Activated CD4-positive, alpha-beta T cell treated with anti-CD3 and anti-CD28 coated beads, Interleukin-2, amount 10 ng/mL, durations not matched to agents 7 days and 5 days (primary cell): ENCODE data around the gene STOML3. TPM values are rescaled to one million over a fixed set of nuclear protein-coding genes. Genes with fewer than 3 reads are reported as not detected.

ENCODE experiments used
- CTCF ChIA-PET: fragments of 350-600 bp; sonication (Branson Sonifier 250); formaldehyde crosslinking; loops from one replicate; lab custom pipeline; 2021; ENCODE audit warnings: antibody characterized with exemption; lab: Charles Lee
- POLR2A ChIA-PET: fragments of 350-600 bp; sonication (Branson Sonifier 250); formaldehyde crosslinking; loops from one replicate; lab custom pipeline; 2021; ENCODE audit warnings: antibody characterized with exemption; lab: Charles Lee
- DNase-seq: peaks from one replicate; pipeline ENCODE4 v3.0.0-alpha.2; 2020
- H3K27ac Mint-ChIP-seq: one replicate; pipeline ENCODE4 v1.8.0; 2021; ENCODE audit warnings: mild to moderate bottlenecking, moderate library complexity, mixed read lengths
- H3K27me3 Mint-ChIP-seq: one replicate; pipeline ENCODE4 v1.8.0; 2021; ENCODE audit warnings: mixed read lengths
- H3K36me3 Mint-ChIP-seq: one replicate; pipeline ENCODE4 v1.8.0; 2021; ENCODE audit warnings: low read depth, mixed read lengths
- H3K4me1 Mint-ChIP-seq: one replicate; pipeline ENCODE4 v1.8.0; 2021; ENCODE audit warnings: mixed read lengths
- H3K4me3 Mint-ChIP-seq: one replicate; pipeline ENCODE4 v1.8.0; 2021; ENCODE audit warnings: mild to moderate bottlenecking, moderate library complexity, mixed read lengths
- H3K9me3 Mint-ChIP-seq: one replicate; pipeline ENCODE4 v1.8.0; 2021; ENCODE audit warnings: mixed read lengths
- total RNA-seq, 2 experiments: library from RNA; stranded (reverse); gene quantifications; one replicate each; pipeline ENCODE4 v1.2.3, GENCODE V29; 2021

The STOML3 gene
- total RNA-seq: not detected

GRCh38 chr13:38990693-38991092 lies at the start of gene STOML3:
Gene STOML3, minus strand, starts transcription at chr13:38990831. Its CDS starts 110 bp downstream, at chr13:38990721.
- H3K36me3 Mint-ChIP-seq: no peaks in the 10 kb centered on the region
- H3K9me3 Mint-ChIP-seq: no peaks in the 10 kb centered on the region
- ChIA-PET CTCF (no interaction called here), POLR2A (no interaction called here)
- DNase-seq: no peak
- no peak within 1 kb of the TSS for H3K27ac Mint-ChIP-seq
- no peak within 1 kb of the TSS for H3K4me3 Mint-ChIP-seq
- no peaks in the 10 kb centered on the region for H3K4me1 Mint-ChIP-seq
- peaks cover 6% of the 10 kb centered on the region for H3K27me3 Mint-ChIP-seq

GRCh38 chr13:39040206-39040605 lies 49.6 kb upstream of the STOML3 start:
- ChIA-PET POLR2A (no interaction called here), CTCF (interaction anchor here (0.5 to 0.6 kb wide), 2 partner anchors 14 to 1131 kb away, joined by 3 read pairs; no protein-coding TSS in a partner anchor)
- H3K27ac Mint-ChIP-seq: no peak overlapping the region
- no peak for DNase-seq
- no peaks in the 10 kb centered on the region for H3K27me3 Mint-ChIP-seq
- H3K4me3 Mint-ChIP-seq: peak overlapping the region; percentile 2
- H3K36me3 Mint-ChIP-seq: peaks cover 29% of the 10 kb centered on the region
- H3K9me3 Mint-ChIP-seq: no peaks in the 10 kb centered on the region
- H3K4me1 Mint-ChIP-seq: peaks cover 41% of the 10 kb centered on the region

GRCh38 chr13:39039041-39039440 lies 48.4 kb upstream of the STOML3 start:
- Mint-ChIP-seq H3K27me3 (no peaks in the 10 kb centered on the region), H3K36me3 (peaks cover 25% of the 10 kb centered on the region), H3K4me3 (peak overlapping the region; percentile 89), H3K4me1 (peaks cover 51% of the 10 kb centered on the region), H3K9me3 (no peaks in the 10 kb centered on the region), H3K27ac (peak overlapping the region; percentile 98)
- ChIA-PET CTCF (interaction anchor here (1.6 kb wide), 1 partner anchor 14 kb away, joined by 3 read pairs; no protein-coding TSS in a partner anchor), POLR2A (no interaction called here)
- no peak for DNase-seq

GRCh38 chr13:39038569-39039030 lies 48.0 kb upstream of the STOML3 start:
- ChIA-PET POLR2A (no interaction called here), CTCF (interaction anchor here (1.6 to 1.9 kb wide), 2 partner anchors 10 to 13 kb away, joined by 3 to 6 read pairs; no protein-coding TSS in a partner anchor)
- H3K27ac Mint-ChIP-seq: peak overlapping the region; percentile 98
- DNase-seq: peak; percentile 73
- peaks cover 25% of the 10 kb centered on the region for H3K36me3 Mint-ChIP-seq
- H3K4me1 Mint-ChIP-seq: peaks cover 55% of the 10 kb centered on the region
- no peaks in the 10 kb centered on the region for H3K27me3 Mint-ChIP-seq
- no peaks in the 10 kb centered on the region for H3K9me3 Mint-ChIP-seq
- H3K4me3 Mint-ChIP-seq: peak overlapping the region; percentile 89

GRCh38 chr13:39037880-39038568 lies 47.4 kb upstream of the STOML3 start, which contains the start of the genes NHLRC3 and PROSER1:
Gene NHLRC3, plus strand, starts transcription at chr13:39038456. Its CDS starts 184 bp downstream, at chr13:39038640.
Gene PROSER1, minus strand, starts transcription at chr13:39038089. Its CDS starts 847 bp downstream, at chr13:39037242.
- Mint-ChIP-seq H3K27me3 (no peaks in the 10 kb centered on the region), H3K27ac (peak within 1 kb of the TSS; percentile 98), H3K4me3 (peak within 1 kb of the TSS; percentile 89), H3K9me3 (no peaks in the 10 kb centered on the region), H3K36me3 (peaks cover 25% of the 10 kb centered on the region), H3K4me1 (peaks cover 55% of the 10 kb centered on the region)
- ChIA-PET POLR2A (no interaction called here), CTCF (interaction anchor here (1.0 to 1.9 kb wide), 6 partner anchors 10 to 599 kb away, joined by 3 to 6 read pairs (median 3); no protein-coding TSS in a partner anchor)
- DNase-seq: peak; percentile 82

GRCh38 chr13:39037410-39037879 lies 46.8 kb upstream of the STOML3 start:
- H3K27ac Mint-ChIP-seq: peak overlapping the region; percentile 98
- H3K4me1 Mint-ChIP-seq: peaks cover 53% of the 10 kb centered on the region
- peak overlapping the region; percentile 89 for H3K4me3 Mint-ChIP-seq
- no peaks in the 10 kb centered on the region for H3K9me3 Mint-ChIP-seq
- CTCF ChIA-PET: interaction anchor here (1.0 to 1.9 kb wide), 6 partner anchors 9 to 599 kb away, joined by 3 to 6 read pairs (median 3); no protein-coding TSS in a partner anchor
- H3K36me3 Mint-ChIP-seq: peaks cover 22% of the 10 kb centered on the region
- POLR2A ChIA-PET: no interaction called here
- DNase-seq: peak; percentile 46
- H3K27me3 Mint-ChIP-seq: no peaks in the 10 kb centered on the region

- peaks cover 51% of the 10 kb centered on the region for H3K4me1 Mint-ChIP-seq
- H3K27ac Mint-ChIP-seq: peak overlapping the region; percentile 85
- ChIA-PET CTCF (interaction anchor here (1.4 kb wide), 1 partner anchor 13 kb away, joined by 3 read pairs; no protein-coding TSS in a partner anchor), POLR2A (no interaction called here)
- peak; percentile 17 for DNase-seq
- peaks cover 25% of the 10 kb centered on the region for H3K36me3 Mint-ChIP-seq
- no peaks in the 10 kb centered on the region for H3K27me3 Mint-ChIP-seq
- peak overlapping the region; percentile 89 for H3K4me3 Mint-ChIP-seq
- H3K9me3 Mint-ChIP-seq: no peaks in the 10 kb centered on the region
These were observed 45.6 kb upstream of the STOML3 start for GRCh38 chr13:39036212-39036611.

GRCh38 chr13:39035799-39036198 lies 45.2 kb upstream of the STOML3 start:
- DNase-seq: no peak
- H3K9me3 Mint-ChIP-seq: no peaks in the 10 kb centered on the region
- CTCF ChIA-PET: interaction anchor here (0.6 kb wide), 1 partner anchor 502 kb away, joined by 3 read pairs; no protein-coding TSS in a partner anchor

GRCh38 chr13:39035204-39035603 lies 44.6 kb upstream of the STOML3 start:
- Mint-ChIP-seq H3K4me3 (peak overlapping the region; percentile 89), H3K9me3 (no peaks in the 10 kb centered on the region), H3K36me3 (peaks cover 21% of the 10 kb centered on the region), H3K27ac (no peak overlapping the region), H3K27me3 (no peaks in the 10 kb centered on the region), H3K4me1 (peaks cover 43% of the 10 kb centered on the region)
- ChIA-PET POLR2A (no interaction called here), CTCF (interaction anchor here (0.6 kb wide), 1 partner anchor 502 kb away, joined by 3 read pairs; no protein-coding TSS in a partner anchor)
- no peak for DNase-seq

More at GRCh38 chr13:39035799-39036198, 45.2 kb upstream of the STOML3 start:
- Mint-ChIP-seq H3K4me3 (peak overlapping the region; percentile 89), H3K36me3 (peaks cover 24% of the 10 kb centered on the region), H3K4me1 (peaks cover 49% of the 10 kb centered on the region), H3K27me3 (no peaks in the 10 kb centered on the region), H3K27ac (peak overlapping the region; percentile 85)
- POLR2A ChIA-PET: no interaction called here

GRCh38 chr13:39034085-39034484 lies 43.5 kb upstream of the STOML3 start:
- CTCF ChIA-PET: interaction anchor here (0.6 kb wide), 1 partner anchor 99 kb away, joined by 4 read pairs; no protein-coding TSS in a partner anchor
- Mint-ChIP-seq H3K27ac (no peak overlapping the region), H3K36me3 (peaks cover 23% of the 10 kb centered on the region), H3K27me3 (no peaks in the 10 kb centered on the region), H3K4me3 (no peak overlapping the region), H3K4me1 (peaks cover 36% of the 10 kb centered on the region), H3K9me3 (no peaks in the 10 kb centered on the region)
- POLR2A ChIA-PET: no interaction called here
- DNase-seq: no peak

- Mint-ChIP-seq H3K27me3 (no peaks in the 10 kb centered on the region), H3K4me1 (peaks cover 30% of the 10 kb centered on the region), H3K36me3 (peaks cover 31% of the 10 kb centered on the region), H3K27ac (no peak overlapping the region), H3K9me3 (no peaks in the 10 kb centered on the region), H3K4me3 (no peak overlapping the region)
- ChIA-PET CTCF (interaction anchor here (0.6 kb wide), 1 partner anchor 12 kb away, joined by 4 read pairs; no protein-coding TSS in a partner anchor), POLR2A (no interaction called here)
- no peak for DNase-seq
These were observed 41.5 kb upstream of the STOML3 start for GRCh38 chr13:39032150-39032549.

- Mint-ChIP-seq H3K9me3 (no peaks in the 10 kb centered on the region), H3K4me3 (no peak overlapping the region), H3K36me3 (peaks cover 59% of the 10 kb centered on the region), H3K4me1 (peaks cover 2% of the 10 kb centered on the region), H3K27ac (peak overlapping the region; percentile 13), H3K27me3 (no peaks in the 10 kb centered on the region)
- CTCF ChIA-PET: interaction anchor here (0.9 kb wide), 1 partner anchor 13 kb away, joined by 3 read pairs; the partner anchor contains the start of genes NHLRC3 and PROSER1
- POLR2A ChIA-PET: no interaction called here
- DNase-seq: no peak
These were observed 34.8 kb upstream of the STOML3 start for GRCh38 chr13:39025433-39025839.
